H1 (cell line): ENCODE data around the gene LMO4. TPM values are rescaled to one million over a fixed set of nuclear protein-coding genes. Genes with fewer than 3 reads are reported as not detected.

Experiments
- EP300 ChIP-seq, 2 experiments: IDR thresholded peaks; 1 replicate in 1 of 2; 2 replicates in 1 of 2; pipeline ENCODE4 v1.6.1; 2011 to 2012; ENCODE audit warnings: low read depth in 2 of 2, low read length in 2 of 2, mild to moderate bottlenecking in 2 of 2, borderline replicate concordance in 1 of 2, inconsistent platforms in 1 of 2, moderate library complexity in 1 of 2
- MAFK ChIP-seq: IDR thresholded peaks from 2 replicates; pipeline ENCODE4 v1.6.1; 2012; ENCODE audit warnings: low read depth, mild to moderate bottlenecking, improper control_type of control experiment, low read length
- YY1 ChIP-seq: IDR thresholded peaks from 2 replicates; pipeline ENCODE4 v1.6.1; 2011; ENCODE audit warnings: low read depth, mild to moderate bottlenecking, low read length
- polyA plus RNA-seq, 7 experiments: library from polyadenylated mRNA; depleted of rRNA in 3 of 7; stranded (reverse) in 5 of 7; unstranded in 2 of 7; fragments of >200 nt in 5 of 7; fragments of 200-250 nt in 2 of 7; gene quantifications; 1 replicate in 5 of 7; 2 replicates in 1 of 7; 4 replicates in 1 of 7; pipeline versions ENCODE4 v1.2.1 to v1.2.3, GENCODE V29; 2011 to 2013; ENCODE audit warnings: missing spikeins in 2 of 7, mixed read lengths in 2 of 7
- total RNA-seq: library from RNA; stranded (reverse); fragmentation: NEBNext Ultra II Directional; extraction: Animal tissue kit (Norgen Biotek cat#: 25700); gene quantifications from 2 replicates; pipeline ENCODE4 v1.2.1, GENCODE V29; 2021

Gene LMO4
- total and polyA plus RNA-seq, 2 of the 8 experiments (the other 6 are each of a cell fraction or from before 2014, with no cell fraction given): 71.7 to 98.7 TPM

DNA sequence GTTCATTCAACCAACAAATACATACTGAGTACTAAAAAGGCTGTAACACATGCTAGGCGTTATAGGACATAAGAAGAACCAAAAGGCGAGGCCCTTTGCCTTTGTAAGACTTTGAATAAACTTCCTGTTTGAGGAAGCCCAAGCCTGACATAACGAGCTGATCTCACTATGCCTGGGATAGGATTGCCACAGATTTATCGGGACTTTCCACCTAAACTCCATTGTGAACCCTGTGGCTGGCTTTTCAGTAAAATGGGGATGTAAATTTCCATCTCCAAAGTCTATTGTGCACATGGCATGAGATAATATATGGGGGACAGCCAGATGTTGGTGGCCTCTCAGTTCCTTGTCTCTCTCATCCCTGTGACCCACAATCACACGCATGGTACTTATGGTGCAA, 41.9 kb downstream of the LMO4 start (continued):
- TF ChIP-seq YY1 (no peak), EP300 (IDR thresholded peaks at IDR 0.05; ENCODE audit: borderline replicate concordance in 1 of 2, low read depth in 2 of 2, low read length in 2 of 2) (no peak), MAFK (no peak)
